ENCODE measurements around the gene FOXJ1. TPM values are rescaled to one million over a fixed set of nuclear protein-coding genes. Genes with fewer than 3 reads are reported as not detected.

The FOXJ1 gene
- polyA plus RNA-seq, 2 of the 4 experiments (the other 2 are of a cell fraction): 0.09 to 0.50 TPM

DNA sequence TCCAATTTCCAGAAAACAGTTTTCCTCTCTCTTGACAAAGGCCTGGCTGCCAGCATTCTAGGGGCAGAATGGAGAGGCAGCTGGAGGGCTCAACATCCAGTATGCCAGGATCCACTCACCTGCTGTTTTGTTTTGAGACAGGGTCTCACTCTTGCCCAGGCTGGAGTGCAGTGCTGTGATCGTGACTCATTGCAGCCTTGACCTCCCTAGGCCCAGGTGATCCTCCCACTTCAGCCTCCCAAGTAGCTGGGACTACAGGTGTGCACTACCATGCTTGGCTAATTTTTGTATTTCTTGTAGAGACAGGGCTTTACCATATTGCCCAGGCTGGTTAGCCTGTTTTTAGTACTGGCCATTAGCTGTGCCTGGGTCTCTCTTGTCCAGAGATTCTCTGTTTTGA is 29.1 kb upstream of the FOXJ1 start:
- TF ChIP-seq, protein P1, sequence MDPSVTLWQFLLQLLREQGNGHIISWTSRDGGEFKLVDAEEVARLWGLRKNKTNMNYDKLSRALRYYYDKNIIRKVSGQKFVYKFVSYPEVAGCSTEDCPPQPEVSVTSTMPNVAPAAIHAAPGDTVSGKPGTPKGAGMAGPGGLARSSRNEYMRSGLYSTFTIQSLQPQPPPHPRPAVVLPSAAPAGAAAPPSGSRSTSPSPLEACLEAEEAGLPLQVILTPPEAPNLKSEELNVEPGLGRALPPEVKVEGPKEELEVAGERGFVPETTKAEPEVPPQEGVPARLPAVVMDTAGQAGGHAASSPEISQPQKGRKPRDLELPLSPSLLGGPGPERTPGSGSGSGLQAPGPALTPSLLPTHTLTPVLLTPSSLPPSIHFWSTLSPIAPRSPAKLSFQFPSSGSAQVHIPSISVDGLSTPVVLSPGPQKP (IDR thresholded peaks at IDR 0.05; ENCODE audit: low read depth, low read length): no peak
- TF ChIP-seq JUNB (IDR thresholded peaks at IDR 0.05) (no peak), HOXB5 (CRISPR knock-in tag; IDR thresholded peaks at IDR 0.05) (no peak), MYC (IDR thresholded peaks at IDR 0.05; ENCODE audit: borderline replicate concordance, low read length) (no peak), RFX5 (IDR thresholded peaks at IDR 0.05) (no peak)
- TF ChIP-seq, protein P2, sequence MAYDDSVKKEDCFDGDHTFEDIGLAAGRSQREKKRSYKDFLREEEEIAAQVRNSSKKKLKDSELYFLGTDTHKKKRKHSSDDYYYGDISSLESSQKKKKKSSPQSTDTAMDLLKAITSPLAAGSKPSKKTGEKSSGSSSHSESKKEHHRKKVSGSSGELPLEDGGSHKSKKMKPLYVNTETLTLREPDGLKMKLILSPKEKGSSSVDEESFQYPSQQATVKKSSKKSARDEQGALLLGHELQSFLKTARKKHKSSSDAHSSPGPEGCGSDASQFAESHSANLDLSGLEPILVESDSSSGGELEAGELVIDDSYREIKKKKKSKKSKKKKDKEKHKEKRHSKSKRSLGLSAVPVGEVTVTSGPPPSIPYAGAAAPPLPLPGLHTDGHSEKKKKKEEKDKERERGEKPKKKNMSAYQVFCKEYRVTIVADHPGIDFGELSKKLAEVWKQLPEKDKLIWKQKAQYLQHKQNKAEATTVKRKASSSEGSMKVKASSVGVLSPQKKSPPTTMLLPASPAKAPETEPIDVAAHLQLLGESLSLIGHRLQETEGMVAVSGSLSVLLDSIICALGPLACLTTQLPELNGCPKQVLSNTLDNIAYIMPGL (CRISPR knock-in tag; IDR thresholded peaks at IDR 0.05; ENCODE audit: borderline replicate concordance): no peak
- CTCF ChIA-PET: interaction anchor here (0.7 to 9.7 kb wide), 7 partner anchors 9 to 237 kb away, joined by 3 to 90 read pairs (median 4); no protein-coding TSS in a partner anchor
- Histone ChIP-seq H3K4me1 (no peaks in the 10 kb centered on the region), H3K4me3 (no peak overlapping the region), H3K9me3 (no peaks in the 10 kb centered on the region), H3K27ac (no peak overlapping the region), H3K4me2 (no peak overlapping the region)
- POLR2A ChIA-PET: no interaction called here
- FAIRE-seq (no peak), DNase-seq (ENCODE audit: low read depth in 1 of 2, low spot score in 1 of 2) (no peak), ATAC-seq (no peak)
- WGBS (ENCODE audit: missing lambda C conversion rate): 85% methylated on average over 1 of the region's 1 CpG

DNA sequence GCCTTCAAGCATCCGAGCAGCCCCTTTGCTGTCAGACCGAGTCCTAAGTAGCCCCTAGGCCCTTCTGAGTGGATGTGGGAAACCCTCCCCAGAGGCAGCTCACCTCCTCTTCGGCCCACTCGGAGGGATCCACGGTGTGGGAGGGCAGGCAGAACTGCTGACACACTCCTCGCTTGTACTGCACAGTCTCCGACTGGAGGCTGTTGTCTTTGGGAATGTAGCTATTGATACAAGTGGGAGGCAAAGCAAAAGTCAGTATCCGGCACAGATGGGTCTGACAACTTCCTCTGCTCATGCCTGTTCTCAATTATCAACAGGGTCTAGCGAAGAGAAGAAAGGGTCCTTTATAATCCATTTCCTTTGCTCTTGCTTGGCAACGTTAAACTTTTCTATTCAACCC is 25.9 kb upstream of the FOXJ1 start:
- ChIA-PET CTCF (interaction anchor here (0.9 to 9.7 kb wide), 13 partner anchors 9 to 113 kb away, joined by 3 to 90 read pairs (median 4); no protein-coding TSS in a partner anchor), POLR2A (interaction anchor here (1.2 kb wide), 1 partner anchor 98 kb away, joined by 4 read pairs; the partner anchor contains the start of gene UBALD2)
- FAIRE-seq: no peak
- ATAC-seq: no peak; a peak in 1 of 6 replicates
- whole genome bisulfite sequencing (ENCODE audit: missing lambda C conversion rate): 89% methylated on average over 10 of the region's 10 CpGs
- no peaks in the 10 kb centered on the region for H3K4me1 ChIP-seq
- no peak overlapping the region for H3K4me3 ChIP-seq
- TF ChIP-seq FOSB (CRISPR knock-in tag; IDR thresholded peaks at IDR 0.05): no peak
- no peak for TF ChIP-seq GATA3 (IDR thresholded peaks at IDR 0.05; ENCODE audit: borderline replicate concordance)
- no peak for TF ChIP-seq CEBPB (IDR thresholded peaks at IDR 0.05)
- TF ChIP-seq JUN (IDR thresholded peaks at IDR 0.05): no peak
- no peak for TF ChIP-seq CHD4 (IDR thresholded peaks at IDR 0.05; ENCODE audit: borderline replicate concordance)
- no peak for TF ChIP-seq EP300 (IDR thresholded peaks at IDR 0.05)
- TF ChIP-seq, protein P3, sequence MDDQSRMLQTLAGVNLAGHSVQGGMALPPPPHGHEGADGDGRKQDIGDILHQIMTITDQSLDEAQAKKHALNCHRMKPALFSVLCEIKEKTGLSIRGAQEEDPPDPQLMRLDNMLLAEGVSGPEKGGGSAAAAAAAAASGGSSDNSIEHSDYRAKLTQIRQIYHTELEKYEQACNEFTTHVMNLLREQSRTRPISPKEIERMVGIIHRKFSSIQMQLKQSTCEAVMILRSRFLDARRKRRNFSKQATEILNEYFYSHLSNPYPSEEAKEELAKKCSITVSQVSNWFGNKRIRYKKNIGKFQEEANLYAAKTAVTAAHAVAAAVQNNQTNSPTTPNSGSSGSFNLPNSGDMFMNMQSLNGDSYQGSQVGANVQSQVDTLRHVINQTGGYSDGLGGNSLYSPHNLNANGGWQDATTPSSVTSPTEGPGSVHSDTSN (IDR thresholded peaks at IDR 0.05): no peak
- TF ChIP-seq, protein P4, sequence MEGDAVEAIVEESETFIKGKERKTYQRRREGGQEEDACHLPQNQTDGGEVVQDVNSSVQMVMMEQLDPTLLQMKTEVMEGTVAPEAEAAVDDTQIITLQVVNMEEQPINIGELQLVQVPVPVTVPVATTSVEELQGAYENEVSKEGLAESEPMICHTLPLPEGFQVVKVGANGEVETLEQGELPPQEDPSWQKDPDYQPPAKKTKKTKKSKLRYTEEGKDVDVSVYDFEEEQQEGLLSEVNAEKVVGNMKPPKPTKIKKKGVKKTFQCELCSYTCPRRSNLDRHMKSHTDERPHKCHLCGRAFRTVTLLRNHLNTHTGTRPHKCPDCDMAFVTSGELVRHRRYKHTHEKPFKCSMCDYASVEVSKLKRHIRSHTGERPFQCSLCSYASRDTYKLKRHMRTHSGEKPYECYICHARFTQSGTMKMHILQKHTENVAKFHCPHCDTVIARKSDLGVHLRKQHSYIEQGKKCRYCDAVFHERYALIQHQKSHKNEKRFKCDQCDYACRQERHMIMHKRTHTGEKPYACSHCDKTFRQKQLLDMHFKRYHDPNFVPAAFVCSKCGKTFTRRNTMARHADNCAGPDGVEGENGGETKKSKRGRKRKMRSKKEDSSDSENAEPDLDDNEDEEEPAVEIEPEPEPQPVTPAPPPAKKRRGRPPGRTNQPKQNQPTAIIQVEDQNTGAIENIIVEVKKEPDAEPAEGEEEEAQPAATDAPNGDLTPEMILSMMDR (IDR thresholded peaks at IDR 0.05): no peak
- TF ChIP-seq KDM5A (IDR thresholded peaks at IDR 0.05): no peak
- no peak for TF ChIP-seq ESRRA (IDR thresholded peaks at IDR 0.05; ENCODE audit: borderline replicate concordance, low read length)
- no peak for TF ChIP-seq HEYL (CRISPR knock-in tag; IDR thresholded peaks at IDR 0.05)
- no peak for TF ChIP-seq PHF8 (IDR thresholded peaks at IDR 0.05; ENCODE audit: borderline replicate concordance, low read depth)
- TF ChIP-seq EHMT2 (IDR thresholded peaks at IDR 0.05; ENCODE audit: low read depth): no peak
- no peak for TF ChIP-seq RARB (CRISPR knock-in tag; IDR thresholded peaks at IDR 0.05)
- TF ChIP-seq CBX8 (IDR thresholded peaks at IDR 0.05): no peak
- H3K27ac ChIP-seq: no peak overlapping the region
- H3K9me3 ChIP-seq: no peaks in the 10 kb centered on the region
- H3K4me2 ChIP-seq: no peak overlapping the region
- DNase-seq (ENCODE audit: low read depth in 1 of 2, low spot score in 1 of 2): no peak
